ENCODE measurements around the gene BCHE.

BCHE gene

DNA sequence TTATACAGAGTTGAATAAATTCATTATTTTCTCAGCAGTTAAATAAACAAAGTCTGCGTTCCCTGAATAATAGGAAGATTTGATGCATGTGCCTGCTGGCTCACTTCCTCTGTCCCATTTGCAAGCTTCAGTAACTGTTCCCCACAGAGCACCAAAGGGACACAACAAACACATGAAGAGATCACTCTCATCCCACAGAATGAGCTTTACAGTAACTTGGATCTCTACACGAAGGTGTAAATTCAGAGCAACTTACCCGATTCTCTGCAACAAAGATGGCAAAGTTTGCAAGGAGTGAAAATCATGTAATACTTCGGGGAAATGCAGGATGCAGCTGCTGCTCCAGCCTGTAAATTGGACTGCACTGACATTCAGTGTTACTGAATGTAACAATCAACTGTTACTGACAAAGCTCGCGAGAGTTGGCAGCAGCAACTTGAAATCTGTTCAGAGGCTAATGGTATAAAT is at the start of gene BCHE:
Gene BCHE, minus strand, starts transcription at position 366 of the 468 bp plus-strand sequence. CDS start 6,390 bp downstream, outside the sequence.
- peak; percentile 90 for DNase-seq

DNA sequence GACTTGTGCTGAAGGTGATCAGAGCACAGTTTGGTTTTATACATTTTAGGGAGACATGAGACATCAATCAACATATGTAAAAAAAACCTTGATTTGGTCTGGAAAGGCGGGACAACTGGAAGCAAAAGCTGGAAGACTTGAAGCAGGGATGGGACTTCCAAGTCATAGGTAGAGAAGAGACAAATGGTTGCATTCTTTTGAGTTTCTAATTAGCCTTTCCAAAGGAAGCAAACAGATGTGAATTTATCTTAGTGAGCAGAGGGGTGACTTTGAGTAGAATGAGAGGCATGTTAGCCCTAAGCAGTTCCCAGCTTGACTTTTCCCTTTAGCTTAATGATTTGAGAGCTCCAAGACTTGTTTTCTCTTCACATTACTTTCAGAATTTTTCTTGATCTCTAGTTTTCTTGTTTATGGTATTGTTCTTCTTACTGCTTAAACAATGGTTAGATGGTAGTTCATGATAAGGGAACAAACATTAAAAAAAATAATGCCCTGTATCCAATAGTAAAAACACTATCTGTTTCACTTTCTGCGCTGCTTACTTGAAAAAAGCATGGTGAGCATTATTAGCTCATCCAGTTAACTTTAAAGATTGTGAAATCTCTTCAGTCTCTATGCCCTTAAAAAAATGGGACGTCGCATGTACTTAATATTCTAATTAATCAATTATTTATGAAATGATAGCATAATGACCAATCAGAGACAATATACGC is 48.5 kb upstream of the BCHE start:
- no peak for DNase-seq

GRCh38 chr3:165884518-165884917 is 47.3 kb upstream of the BCHE start:
- DNase-seq: peak; percentile 39

DNA sequence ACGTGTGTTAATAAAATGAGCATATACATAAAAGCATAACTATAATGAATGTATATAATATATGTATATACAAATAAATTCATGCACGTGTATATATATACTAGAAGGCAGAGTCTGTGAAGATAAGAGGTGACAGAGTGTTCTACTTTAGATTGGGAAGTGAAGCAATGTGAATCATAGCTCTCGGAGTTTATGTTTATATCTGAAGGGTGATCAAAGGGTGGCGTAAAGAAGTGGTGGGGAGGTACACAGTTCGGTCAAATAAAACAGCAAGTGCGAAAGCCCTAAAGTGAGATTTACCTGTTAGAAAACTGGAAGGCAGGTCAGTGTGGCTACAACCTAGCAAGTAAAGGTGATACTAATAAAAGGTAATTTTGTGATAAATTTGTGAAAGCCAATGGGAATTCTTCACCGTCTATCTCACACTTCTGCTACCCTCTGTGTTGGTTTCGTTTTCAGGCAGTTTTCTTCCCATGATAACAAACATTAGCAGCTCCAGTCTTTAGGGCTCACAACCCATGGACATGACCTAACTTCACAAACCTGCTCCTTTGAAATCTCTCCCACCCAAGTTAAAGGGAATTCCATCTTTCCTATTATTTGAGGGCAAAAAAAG is 46.7 kb upstream of the BCHE start:
- peak; percentile 72 for DNase-seq

GRCh38 chr3:165883117-165883516 is 45.9 kb upstream of the BCHE start:
- DNase-seq: no peak

- no peak for DNase-seq
Measured at GRCh38 chr3:165875644-165876043, 38.4 kb upstream of the BCHE start.

GRCh38 chr3:165874663-165875489 is 37.7 kb upstream of the BCHE start:
- DNase-seq: no peak

DNA sequence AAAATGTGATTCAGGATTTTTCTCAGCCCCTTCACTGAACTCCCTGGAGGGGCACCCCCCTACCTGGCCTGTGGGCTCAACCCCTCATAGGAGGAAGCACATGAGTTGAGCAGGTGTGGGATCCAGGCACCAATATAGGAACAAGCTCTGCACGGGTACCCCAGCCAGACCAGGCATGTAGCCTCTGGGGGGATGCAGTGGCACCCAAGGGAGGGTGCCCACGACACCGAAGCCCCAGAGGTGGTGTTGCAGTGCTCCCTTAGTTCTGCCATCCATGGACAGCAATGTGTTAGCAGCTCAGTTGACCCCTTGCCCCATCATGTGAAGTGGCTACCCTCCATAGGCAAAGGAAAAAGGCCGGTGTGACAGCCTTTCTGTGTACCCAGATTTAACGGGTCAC is 30.9 kb upstream of the BCHE start:
- DNase-seq: no peak

GRCh38 chr3:165859061-165859460 is 21.8 kb upstream of the BCHE start:
- DNase-seq: no peak

GRCh38 chr3:165855581-165855980 is 18.4 kb upstream of the BCHE start:
- DNase-seq: no peak

DNA sequence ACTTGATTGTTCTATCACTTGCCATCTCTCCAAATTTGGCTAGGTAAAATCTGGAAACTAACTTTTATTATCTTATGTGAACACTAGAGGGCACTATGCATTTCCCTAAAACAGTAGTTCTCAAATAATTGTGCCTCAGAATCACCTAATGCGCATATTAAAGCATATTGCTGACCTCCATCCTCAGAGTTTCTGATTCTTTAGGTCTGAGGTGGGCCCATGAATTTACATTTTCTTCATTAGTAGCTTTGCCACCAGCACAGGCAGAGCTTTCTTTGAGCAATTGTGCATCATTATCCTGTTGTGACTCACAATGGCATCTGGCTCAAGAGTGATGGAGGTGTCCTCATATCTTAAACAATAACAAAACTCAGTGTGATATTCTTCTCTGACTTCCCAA is 17.5 kb upstream of the BCHE start:
- no peak for DNase-seq

- no peak for DNase-seq
Measured at GRCh38 chr3:165852711-165853110, 15.5 kb upstream of the BCHE start.

DNA sequence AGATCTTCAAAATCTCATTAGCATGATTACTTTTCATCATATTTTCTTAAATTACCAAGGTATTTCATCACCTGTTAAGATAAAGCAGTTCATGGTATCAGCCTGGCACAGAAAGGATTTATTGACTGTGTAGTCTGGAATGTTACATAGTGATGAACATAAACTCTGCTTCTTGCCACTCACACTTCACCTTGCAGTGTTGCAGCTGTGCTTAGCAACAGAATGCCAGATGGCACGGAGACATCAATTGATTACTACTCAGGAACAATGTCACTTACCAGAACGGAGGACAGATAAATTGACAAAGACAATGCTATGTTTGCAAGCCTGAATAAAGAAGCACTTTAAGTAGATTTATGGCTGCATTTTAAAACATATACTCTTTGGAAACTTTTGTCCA is 15.0 kb upstream of the BCHE start:
- peak; percentile 57 for DNase-seq

DNA sequence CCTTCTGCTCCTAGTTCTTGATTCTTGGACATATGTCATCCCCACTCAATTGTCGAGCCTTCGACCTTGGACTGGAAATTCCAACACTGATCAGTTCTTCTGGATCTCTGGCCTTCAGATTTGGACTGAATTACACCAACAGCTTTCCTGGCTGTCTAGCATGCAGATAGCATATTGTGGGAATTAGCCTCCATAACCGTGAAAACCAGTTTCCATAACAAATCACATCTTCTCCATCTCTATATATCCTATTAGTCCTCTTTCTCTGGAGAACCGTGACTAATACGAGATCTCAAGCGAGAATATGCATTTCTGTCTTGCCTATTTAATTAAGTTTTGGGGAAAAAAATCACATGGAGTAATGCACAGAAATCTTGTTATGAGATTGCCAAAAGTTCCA is 8.8 kb upstream of the BCHE start:
- no peak for DNase-seq

- DNase-seq: no peak
Measured at GRCh38 chr3:165839296-165840076, 2.3 kb upstream of the BCHE start.

DNA sequence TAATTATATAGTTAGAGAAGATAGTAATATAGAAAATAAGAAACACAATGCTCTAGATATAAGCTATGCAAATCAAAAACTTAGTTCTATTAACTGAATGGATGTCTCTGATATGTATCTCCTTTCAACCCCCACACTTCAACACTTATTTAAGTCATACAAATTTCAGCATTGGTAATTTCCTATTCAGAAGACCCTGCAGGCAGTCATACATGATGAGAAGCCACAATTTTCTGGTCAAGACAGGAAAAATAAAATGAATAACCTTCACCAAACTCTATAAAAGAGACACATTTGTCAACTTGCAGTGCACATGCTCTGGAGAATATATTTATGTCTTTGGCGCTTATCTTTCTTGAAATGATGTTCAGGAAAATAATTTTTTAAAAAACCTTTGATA is 578 bp upstream of the BCHE start:
- DNase-seq: no peak

GRCh38 chr3:165835431-165835830 is 1.8 kb downstream of the BCHE start:
- no peak for DNase-seq

GRCh38 chr3:165830746-165831145 is 6.5 kb downstream of the BCHE start:
- DNase-seq: no peak

DNA sequence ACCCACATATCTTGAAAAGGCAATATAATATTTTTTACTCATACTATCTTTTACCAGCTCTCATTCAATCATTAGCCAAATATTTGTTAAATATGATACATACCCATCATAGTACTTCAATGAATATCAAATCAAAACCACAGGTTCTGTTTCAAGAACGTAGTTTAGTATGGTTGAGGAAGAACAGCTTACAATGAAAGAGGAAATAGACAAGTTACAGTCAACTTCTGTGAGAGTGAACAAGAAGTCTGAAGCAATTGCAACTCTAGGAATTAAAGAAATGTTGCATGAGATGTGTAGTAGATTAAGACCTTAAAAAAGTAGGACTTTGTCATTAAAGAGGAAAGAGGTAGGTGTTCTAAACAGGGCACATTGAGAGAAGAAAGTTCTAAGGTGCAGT is 9.3 kb downstream of the BCHE start:
- no peak for DNase-seq

- DNase-seq: no peak
Measured at GRCh38 chr3:165827233-165827632, 10.0 kb downstream of the BCHE start.

GRCh38 chr3:165820671-165821123 is 16.5 kb downstream of the BCHE start:
- no peak for DNase-seq

DNA sequence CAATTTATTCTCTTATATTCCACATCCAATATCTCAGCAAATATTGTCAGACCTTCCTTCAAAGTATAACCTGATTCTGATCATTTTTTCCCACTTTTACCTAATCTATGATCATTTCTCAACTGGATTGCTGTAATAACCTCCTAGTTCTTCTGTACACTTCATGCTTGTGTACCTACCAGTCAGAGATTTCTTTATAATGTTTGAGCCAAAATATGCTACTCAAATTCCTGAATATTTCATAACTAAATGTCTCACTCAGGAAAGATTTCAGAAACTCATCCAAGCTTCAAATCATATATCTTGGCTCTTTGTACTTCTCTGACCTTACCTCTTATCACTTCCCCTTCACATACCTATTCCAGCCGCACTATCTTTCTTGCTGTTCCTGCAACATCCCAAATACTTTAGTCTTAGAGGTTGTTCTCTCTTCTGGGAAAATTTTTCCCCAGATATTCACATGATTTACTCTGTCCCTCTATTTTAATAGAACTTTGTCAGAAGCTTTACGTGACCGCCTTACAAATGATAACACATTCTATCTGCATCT is 20.0 kb downstream of the BCHE start:
- DNase-seq: no peak

DNA sequence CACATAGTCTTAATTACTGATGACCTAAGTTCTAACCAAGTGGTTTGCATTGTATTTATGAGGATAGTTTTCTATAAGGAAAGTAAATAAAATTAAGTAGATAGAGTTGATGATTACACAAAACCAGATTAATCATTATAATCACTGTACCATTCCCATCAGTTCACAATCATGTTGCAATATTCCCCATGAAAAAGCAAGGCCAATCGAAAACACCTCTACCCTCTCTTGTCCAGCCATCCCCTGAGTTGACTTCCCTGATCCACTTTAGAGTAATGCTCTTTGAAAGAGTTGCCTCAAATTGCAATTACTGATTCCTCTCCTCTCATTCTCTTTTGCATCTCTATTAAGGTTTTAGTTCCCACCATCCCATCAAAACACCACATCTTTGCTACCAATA is 21.0 kb downstream of the BCHE start:
- no peak for DNase-seq
